NCI-H1694 treated with DMSO at 0.1 percent for 48 hours (cell line): Measurements from ENCODE around the gene PTPA.
A peak's percentile ranks its signal among the peaks of the same experiment; 100 is the strongest.
"Not testable (repeated sequence)": the region's sequence is repeated elsewhere in the genome, so short reads cannot be mapped to it uniquely, and the experiment has no call there.

ENCODE experiments used
- DNase-seq: peaks from one replicate; lab custom pipeline; 2025; lab: John Stamatoyannopoulos, UW

Gene PTPA

DNA sequence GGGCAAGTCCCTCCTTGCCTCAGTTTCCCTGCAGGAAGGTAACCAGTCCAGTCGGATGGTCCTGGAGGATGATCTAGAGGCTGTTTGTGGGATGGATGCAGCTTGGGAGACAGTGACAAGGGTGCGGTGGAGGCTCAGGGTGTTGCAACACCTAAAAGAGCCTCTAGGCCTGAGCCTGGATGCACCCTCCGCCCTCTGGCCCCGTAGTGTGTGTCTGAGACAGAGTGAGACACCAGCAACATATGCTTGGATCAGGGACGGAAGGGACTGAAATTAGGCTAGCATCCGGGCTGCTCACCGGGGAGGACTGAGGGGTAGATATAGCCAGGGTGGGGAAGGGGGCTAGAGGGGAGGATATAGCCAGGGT is 1.7 kb upstream of the PTPA start:
- DNase-seq = no peak

DNA sequence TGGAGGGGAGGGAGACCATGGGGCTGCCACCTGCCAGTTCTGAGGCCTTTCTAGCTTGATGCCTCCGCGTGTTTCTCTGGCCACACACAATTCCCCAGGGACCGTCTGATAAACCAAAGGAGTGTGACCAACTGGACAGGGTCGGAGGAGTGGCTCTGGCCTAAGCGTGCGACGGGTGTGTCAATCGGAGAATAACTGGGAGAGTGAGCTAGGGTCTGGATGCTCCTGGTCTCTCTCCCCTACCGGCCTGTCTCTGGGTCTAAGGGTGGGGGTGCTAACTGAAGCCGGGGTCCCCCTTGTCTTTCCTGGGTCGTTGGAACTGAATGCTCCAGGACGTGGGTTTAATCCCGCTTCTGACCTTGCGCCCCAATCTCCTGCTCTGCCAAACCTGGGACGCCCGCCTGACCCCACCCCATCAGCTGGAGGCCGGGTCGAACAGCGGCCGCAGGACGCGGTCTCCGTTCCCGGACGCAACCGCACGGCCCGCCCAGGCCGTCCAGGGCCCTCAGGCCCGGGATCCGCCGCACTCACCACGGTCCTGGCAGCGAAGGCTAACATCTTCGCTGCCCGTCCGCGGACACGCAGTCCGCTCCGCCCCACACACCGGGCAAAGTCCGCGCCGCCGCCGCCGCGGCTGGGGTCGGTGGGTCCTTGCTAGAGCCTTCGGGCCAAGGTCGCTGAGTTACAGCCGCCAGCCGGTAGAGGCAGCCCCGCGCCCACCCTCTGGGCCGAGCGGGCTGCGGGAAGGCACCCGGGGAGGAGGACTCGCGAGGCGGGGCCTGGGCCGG is 1.1 kb upstream of the PTPA start:
- DNase-seq = no peak

DNA sequence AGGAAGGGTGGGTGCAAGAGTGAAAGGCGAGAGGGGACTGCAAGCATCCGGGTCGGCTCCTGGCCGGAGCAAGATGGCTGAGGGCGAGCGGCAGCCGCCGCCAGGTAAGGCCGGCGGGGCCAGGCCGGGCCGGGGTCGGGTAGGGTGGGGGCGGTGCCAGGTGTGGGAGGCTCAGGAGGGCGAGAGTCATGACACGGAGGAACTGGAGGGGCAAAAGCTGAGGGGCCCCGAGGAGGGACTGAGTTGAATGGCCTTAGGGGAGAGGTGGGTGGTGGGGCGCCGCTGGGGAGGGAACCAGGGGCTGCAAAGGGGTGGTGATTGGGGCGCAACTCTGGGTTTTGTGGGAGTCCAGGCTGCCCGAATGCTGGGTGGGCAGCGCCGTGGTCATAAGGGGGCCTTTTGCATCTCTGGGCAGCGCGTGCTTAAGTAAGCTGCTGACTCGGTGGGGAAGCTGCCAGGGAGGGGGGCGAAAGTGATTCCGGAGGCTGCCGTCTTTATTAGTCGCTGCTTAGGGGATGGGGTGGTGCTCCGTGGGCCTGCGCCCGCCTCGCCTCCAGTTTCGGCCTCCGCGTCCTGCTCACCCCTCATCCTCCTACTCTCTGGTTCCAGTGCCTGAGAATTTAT is 425 bp downstream of the PTPA start:
- no peak for DNase-seq

DNA sequence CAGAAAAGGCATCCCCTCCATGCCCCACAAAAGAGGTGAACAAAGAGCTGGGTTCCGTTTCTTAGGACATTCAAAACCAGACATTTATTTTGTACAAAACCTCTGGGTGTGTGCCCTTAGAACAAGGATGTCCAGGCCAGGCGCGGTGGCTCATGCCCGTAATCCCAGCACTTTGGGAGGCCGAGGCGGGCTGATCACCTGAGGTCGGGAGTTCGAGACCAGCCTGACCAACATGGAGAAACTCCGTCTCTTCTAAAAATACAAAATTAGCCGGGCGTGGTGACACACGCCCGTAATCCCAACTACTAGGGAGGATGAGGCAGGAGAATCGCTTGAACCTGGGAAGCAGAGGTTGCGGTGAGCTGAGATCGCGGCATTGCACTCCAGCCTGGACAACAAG is 1.3 kb downstream of the PTPA start:
- not testable (repeated sequence) for DNase-seq

- no peak for DNase-seq
Measured at GRCh38 chr9:129113645-129114304, 2.6 kb downstream of the PTPA start.

DNA sequence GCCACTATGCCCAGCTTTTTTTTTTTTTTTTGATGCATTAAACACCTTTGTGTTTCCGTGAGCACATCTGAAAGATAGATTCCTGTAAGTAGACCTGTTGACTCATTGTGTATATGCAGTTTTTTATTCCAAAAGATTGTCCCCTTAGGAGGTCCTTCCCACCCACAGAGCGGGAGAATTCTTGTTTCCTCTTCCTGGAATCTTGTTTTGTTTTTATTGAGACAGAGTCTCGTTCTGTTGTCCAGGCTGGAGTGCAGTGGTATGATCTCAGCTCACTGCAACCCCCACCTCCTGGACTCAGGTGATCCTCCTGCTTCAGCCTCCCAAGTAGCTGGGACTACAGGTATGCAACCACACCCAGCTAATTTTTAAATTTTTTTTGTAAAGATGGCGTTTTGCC is 7.6 kb downstream of the PTPA start:
- no peak for DNase-seq

- no peak for DNase-seq
Measured at GRCh38 chr9:129121483-129121882, 10.3 kb downstream of the PTPA start.

DNA sequence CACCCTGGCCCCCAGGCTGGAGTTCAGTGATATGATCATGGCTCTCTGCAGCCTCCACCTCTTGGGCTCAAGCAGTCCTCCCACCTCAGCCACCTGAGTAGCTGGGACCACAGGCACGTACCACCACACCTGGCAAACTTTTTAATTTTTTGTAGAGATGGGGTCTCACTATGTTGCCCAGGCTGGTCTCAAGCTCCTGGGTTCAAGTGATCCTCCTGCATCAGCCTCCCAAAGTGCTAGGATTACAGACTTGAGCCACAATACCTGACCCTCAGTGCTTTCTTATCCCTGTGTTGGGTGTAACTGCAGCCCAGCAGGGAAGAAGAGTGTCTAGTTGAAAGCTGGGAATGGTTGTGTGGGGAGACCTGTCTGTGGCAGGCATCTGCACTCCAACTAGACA is 10.9 kb downstream of the PTPA start:
- DNase-seq = no peak

GRCh38 chr9:129122976-129123375 is 11.8 kb downstream of the PTPA start:
- DNase-seq = not testable (repeated sequence)

- DNase-seq = no peak
Measured at GRCh38 chr9:129124506-129125069, 13.4 kb downstream of the PTPA start.

DNA sequence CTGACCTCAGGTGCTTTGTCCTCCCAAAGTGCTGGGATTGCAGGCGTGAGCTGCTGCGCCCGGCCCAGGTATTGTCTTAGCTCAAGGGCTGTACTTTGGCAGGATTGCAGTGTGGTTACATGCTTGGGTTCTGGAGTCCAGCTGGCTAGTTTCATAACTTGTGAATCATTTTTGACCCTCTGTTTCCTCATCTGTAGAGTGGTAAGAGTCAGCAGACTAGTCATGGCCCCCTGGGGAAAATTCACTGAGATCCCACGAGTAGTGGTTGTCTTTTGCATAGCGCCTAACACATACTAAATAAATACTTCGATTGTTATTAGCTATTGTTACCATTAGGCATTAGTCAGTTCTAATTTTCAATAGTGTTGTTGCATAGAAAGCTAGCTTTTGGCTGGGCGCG is 14.3 kb downstream of the PTPA start:
- DNase-seq = no peak

DNA sequence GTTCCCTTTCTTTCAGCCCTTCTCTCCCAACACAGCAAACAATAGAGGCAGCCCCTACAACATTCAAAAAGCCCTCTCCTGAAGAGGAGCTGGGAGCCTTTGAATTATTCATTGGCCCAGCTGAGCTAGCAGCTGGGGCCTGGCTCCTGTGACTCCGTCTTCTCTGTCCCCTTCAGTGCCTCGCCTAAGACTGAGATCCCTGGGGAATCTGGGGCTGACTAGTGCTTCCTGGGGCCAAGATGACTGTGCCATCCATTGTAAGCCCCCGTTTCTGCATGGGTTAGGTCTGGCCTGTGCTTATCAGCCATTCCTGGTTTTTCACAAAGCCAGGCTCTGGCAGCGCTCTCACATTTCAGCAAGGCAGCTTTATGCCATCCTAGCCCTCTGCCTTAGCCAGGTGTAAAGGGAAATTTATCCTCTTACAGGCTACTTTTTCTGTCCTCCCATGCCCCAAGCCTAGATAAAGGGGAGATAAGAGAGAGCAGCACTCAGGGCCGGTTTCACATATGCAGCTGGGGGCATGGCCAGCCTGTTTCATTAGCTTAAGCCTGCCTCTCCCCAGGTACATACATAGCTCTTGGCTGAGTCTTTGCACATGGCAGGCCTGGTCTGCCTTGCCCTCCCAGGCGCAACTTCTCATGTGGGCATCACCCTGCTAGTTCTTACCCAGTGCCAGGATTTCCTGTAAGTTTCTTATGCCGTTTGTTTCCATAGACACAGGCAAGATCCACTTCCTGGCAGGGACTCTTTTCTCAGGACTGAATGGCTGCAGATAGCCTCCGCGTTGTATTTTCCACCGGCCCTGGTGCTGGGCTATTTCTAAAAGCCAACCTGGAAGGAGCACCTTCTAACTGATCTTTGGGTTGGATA is 15.8 kb downstream of the PTPA start:
- no peak for DNase-seq

- no peak for DNase-seq
Measured at GRCh38 chr9:129128689-129129088, 17.5 kb downstream of the PTPA start.

- DNase-seq = not testable (repeated sequence)
Measured at GRCh38 chr9:129130271-129130670, 19.1 kb downstream of the PTPA start.

DNA sequence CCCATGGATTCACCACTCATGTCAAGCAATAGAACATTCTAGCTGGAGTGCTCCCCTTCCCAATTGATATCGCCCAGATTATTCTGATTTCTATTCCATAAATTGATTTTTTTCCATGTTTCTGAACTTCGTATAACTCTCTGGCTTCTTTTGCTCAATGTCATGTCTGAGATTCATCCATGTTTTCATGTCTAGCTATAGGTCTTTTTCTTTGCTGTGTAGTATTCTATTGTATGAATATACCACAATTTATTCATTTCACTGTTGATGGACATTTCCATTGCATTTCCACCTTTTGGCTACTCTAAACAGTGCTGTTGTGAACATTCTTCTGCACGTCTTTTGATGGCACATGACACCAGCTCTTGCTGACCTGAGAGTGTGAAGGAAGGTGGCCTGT is 19.6 kb downstream of the PTPA start:
- no peak for DNase-seq

- peak; percentile 42 for DNase-seq
Measured at GRCh38 chr9:129131300-129132145, 20.3 kb downstream of the PTPA start.

DNA sequence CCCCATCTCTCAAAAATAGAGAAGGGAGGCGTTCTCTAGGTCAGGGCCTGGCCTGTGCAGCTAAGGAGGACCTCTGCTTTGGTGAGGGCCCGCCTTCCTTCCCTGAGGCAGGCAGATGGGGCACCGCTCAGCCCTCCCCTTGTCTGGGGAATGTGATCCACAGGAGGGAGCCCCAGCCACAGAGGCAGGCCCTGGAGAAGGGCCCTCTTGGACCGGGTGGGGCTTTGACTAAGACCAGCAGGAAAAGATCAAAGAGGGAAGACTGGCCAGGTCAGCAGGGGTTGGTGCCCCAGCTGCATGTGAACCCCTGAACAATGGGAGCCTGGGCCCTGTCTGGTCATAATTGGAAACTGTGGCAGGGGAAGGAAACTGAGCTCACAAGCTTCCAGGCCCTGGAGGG is 21.9 kb downstream of the PTPA start:
- DNase-seq = no peak

DNA sequence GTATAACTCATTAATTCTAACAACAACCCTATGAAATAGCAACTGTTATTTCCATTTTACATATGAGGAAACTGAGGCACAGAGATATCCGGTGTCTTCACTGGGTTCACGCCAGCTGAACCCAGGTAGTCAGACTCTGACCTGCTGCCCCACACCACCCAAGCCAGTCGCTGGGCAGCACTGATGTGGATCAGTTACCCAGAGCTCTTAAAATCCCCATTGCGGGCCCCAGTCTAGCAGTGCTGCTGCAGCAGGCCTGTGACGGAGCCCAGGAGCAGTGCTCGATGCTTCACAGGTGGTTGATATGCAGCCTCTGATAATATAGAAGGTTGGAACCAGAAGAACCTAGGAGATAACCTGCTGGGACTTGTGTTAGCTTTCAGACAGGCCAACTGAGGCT is 24.3 kb downstream of the PTPA start:
- no peak for DNase-seq

GRCh38 chr9:129136446-129137035 is 25.3 kb downstream of the PTPA start:
- no peak for DNase-seq

DNA sequence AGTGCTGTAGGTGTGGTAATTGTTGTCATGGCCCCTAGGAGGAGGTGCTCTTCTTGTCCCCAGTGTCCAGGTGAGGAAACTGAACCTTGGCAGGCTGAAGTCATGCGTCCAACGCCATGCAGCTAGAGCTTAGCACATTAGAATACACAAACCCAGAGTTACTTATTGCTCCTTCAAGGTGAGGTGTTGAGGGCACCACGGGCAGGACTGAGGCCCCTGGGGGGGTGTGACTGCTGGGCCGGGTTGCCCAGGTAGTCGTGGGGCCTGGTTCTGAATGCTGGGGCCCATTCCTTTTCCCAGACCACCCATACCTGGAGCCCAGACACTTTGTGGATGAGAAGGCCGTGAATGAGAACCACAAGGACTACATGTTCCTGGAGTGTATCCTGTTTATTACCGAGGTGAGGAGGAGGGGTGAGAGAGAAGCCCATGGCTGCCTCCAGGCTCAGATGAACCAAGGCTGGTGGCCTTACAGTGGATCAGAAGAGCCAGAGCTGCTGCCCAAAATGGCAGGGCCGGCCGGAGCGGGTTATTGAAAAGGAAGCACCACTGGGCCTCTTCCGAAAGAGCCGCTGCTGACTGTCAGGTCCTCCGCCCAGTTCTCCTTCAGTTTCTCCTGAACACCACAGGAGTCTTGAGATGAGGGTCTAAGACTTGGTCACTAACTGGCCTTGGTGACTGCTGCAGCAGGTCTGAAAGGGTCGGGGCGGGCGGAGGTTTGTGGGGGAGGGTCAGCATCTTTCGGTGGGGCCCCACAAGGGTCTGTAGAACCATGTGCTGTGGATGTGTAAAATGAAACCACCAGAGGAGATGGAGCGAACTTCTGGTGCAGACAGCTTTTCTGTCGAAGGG is 26.3 kb downstream of the PTPA start:
- no peak for DNase-seq
